Measurements from ENCODE around the gene PSMA7.

DNA sequence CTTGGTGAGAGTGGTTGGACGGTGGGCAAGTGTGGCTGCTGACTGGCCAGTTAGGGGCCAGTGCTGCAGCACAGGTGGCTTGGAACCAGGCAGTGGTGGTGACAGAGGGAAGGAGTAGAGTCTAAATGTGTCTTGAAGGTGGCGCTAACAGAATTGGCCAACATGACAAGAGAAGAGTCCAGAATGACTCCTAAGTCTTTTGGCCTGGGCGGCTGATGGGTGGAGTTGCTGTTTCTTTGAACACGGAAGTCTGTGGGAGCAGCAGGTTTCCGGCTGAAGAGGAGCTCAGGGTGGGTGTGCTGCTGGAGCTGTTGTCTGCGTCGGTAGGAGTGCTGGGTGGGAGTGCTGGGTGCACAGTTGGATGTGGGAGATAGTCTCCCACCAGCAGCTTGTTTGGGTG is 10.8 kb downstream of the PSMA7 start:
- TF ChIP-seq POLR2AphosphoS5 (IDR thresholded peaks at IDR 0.05) (no peak), CTCF (IDR thresholded peaks at IDR 0.05) (no peak), POLR2A (IDR thresholded peaks at IDR 0.05) (no peak)

Data from transverse colon (tissue), 4 donors.